Measurements from ENCODE around the gene ABHD16A. TPM values are rescaled to one million over a fixed set of nuclear protein-coding genes. Genes with fewer than 3 reads are reported as not detected.

The ABHD16A gene
- total RNA-seq, 1 donor from 2014 or later, result 41.6 TPM

DNA sequence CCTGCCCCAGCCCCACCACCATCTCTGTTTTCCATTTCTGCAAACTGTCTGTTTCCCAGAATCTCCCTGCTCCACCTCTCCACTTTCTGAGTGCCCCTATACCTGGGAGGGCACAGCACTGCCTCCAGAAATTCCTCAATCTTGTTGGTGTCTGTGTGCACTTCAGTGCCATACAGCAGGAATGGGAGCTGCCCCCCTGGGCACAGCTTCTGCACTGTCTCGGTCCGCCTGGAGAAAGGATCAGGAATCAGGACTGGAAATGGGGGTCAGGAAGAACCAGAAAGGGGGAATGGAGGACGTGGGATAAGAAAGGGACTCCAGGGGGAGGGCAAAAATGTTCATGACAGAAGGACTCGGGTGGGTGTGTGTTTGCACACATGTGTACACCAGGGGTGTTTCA is 30.6 kb upstream of the ABHD16A start:
- no peak for DNase-seq (ENCODE audit: low spot score in 2 of 2)
- FAIRE-seq, result no peak

DNA sequence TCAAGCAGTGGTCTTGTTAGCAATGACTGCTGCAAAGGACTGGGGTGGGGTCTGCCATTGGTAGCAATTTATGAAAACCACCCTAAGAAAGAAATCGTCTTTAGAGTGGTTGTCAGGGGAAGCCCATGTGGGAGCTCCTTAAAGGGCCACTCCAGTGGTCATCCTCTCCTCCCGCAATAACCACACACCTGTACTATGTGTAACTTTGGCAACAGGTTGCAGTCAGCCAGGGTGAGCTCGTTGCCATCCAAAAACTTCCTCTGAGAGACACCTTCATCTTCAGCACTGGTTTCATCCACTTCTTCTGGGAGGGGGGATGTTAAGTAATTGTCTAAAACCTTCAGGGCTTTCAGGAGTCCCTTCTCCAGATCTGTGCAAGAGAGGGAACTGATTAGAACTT is 28.9 kb upstream of the ABHD16A start:
- FAIRE-seq, result no peak
- no peak for DNase-seq (ENCODE audit: low spot score in 2 of 2)

DNA sequence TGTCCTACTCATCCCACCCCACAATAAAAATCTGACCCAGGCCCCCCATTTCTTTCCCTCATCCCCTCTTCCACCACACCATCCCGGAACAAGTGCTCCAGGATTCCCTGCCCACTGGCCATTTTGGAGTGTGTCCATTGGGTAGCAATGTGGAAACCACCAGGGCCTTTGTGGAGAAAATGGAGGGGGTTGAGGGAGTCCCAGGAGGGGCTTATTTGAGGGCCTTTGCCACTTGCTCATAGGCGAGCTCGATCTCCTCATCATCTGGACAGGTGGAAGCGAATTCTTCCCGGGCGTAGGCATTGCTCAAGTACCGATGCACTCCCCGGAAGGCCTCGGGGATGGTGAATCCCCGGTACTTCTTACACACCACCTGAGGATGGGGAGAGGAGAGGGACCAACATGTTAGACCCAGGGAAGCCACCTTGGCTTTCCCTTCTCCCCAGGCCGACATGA is 27.5 kb upstream of the ABHD16A start:
- DNase-seq (ENCODE audit: low spot score in 2 of 2) (no peak), FAIRE-seq (no peak)

DNA sequence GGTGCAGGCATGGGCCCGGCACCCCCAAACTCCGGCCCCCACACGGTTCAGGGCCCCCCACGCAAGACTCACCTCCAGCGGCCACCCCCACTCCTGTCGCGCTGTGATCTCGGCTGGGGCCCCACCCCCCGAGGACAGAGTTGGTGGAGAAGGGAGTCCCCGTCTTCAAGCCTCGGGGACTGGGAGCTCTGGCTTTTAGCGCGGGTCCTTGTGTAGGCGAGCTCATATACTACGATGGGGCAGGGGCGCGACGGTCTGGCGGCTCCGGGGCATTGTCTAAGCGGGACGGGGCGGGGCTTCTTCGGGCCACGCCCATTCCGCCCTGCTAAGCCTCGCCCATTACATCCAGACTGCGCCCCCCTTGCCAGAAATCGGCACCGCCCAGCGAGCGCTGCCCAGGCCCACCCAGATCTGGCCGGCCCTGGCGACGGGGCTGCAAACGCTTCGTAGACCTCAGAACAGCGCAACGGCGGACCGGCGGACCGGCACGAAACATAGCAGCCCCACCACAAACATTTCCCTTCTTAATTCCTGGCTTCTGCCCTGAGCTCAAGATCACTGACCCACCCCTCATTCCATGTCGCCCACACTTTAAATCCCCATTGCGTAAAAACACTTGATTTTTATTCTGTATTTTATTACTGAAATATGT is 27.0 kb upstream of the ABHD16A start:
- FAIRE-seq, result no peak
- DNase-seq (ENCODE audit: low spot score in 2 of 2), result peak; percentile 71 to 87

DNA sequence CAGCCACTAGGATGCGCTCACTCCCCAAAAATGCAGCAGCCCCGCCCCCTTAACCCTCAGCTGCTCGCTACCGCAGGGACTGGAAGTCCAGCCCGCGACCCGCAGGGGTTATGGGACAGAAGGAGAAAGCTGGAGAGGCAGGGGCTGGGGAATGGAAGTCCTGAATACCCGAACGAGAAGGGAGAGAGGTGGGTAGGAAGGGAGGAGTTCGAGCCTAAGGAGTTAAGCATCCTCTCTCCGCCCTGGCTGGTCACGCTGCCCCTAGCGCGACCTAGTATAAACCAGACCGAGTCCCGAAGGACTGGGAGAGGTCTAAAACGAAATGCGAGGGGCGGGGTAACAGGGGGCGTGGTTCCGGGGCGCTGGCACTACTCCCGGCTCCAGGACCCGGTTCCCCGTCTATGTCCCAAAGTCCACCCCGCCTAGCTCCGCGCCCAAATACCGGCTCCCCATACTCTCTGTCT is 26.4 kb upstream of the ABHD16A start:
- DNase-seq (ENCODE audit: low spot score in 2 of 2) (peak; percentile 74 to 86), FAIRE-seq (no peak)

DNA sequence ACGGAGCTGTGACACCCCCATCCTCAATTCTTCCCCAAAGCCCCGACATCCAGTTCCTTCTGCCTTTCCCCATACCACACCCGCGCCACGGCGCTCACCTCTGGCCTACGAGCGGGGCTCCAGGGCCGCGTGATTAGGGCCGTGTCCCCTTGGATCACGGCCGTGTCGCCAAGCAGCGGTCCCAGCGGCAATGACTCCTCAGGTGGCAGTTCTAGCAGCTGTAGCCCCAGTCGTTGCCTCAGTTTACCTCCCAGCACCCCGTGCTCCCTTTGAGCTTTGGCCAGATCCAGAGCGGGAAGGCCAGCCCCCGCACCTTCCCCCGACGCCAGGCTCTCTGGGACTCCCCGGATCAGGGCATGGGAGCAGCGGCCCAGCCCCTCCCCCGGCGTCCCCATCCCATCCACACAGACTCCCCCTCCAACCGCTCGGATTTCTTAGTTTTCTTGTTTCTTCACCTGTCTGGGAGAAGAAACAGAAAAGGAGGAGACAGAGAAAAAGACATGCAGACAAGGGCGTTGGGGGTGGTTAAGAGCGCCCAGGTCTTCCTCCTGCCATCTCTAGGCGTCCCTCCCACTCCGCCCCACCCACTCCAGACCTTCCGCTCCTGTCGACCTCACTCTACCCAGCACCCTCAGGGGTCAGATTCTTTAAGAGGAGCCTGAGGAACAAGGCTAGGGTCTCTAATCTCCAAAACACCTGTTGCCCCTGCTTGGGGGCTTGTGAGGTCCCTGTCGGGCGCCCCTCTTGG is 25.8 kb upstream of the ABHD16A start, which contains the start of gene DDAH2:
TSS of gene DDAH2 (minus strand) at position 533 of the 748 bp plus-strand sequence. CDS start at position 395, 138 bp downstream.
- DNase-seq (ENCODE audit: low spot score in 2 of 2), result no peak
- no peak for FAIRE-seq

DNA sequence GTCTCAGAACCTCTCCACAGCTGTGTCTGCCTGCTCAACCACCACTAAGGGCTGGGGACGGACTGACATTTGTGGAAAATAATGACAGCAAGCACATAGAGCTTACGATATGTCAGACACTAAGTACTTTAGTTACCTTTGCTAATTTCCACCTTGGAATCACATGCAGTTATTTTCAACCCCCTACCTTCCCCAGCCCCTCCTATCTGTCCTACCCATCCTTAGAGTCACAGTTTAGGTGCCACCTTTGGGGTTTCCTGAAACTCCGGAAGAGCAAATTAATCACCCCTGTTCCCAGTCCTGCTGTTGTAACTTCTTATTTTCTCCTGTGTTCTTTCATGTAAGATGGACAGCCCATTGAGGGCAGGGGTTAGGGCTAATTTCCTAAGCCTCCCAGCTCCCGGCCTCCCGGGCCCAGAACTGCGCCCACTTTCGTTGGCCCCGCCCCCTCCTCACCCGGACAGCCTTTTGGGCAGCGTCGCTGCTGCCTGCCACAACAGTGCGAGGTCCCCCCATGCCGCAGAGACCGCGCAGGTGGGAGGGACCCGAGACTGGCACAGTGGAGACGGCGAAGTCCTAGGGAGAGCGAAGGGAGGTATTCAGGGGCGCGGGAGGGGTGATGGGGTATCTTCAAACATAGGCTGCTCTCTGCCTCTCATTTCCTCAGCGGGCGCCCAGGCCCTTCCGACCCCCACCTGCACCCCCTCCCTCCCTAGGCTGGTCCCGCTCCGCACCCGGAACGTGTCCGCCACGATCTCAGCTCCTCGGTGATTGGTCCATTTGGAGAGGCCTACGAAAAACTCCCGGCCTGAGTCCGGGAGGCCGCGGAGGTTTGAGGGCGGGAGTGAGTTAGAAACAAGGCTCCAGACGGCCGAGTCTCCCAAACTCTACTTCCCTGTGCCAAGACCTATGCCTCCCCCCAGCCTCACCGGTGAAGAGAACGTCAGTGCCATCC is 24.9 kb upstream of the ABHD16A start:
- no peak for DNase-seq (ENCODE audit: low spot score in 2 of 2)
- FAIRE-seq, result no peak

DNA sequence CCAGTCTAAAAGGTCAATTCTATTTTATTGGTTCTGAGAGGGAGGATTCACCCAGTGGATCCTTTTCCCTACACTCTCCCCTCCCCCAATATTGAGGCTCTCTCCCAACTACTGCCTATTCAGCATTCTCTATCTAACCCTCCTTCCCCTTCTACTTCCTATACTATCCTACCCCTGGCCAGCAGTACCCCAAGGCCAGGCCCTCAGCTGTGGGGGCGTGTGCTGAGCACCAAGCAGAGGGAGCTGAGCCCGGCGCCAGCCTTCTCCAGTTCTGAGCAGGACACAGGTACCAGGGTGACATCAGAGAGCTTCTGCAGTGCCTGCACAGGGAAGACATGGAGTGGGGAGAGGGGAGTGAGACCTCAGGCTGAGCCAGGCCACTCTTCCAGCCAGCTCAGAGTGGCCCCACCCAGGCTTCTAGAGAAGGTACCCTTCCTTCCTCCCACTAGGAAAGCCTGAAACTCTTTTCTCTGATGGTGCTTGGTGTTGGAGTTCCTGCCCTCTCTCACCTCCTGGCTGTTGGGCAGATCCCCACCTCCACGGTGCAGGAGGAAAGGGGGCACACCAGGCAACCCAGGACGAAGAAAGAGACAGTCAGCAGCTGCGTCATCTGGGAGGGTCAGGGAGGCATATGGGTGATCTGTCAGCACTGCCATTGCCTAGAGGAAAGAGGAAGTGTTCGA is 24.1 kb upstream of the ABHD16A start:
- no peak for DNase-seq (ENCODE audit: low spot score in 2 of 2)
- no peak for FAIRE-seq

DNA sequence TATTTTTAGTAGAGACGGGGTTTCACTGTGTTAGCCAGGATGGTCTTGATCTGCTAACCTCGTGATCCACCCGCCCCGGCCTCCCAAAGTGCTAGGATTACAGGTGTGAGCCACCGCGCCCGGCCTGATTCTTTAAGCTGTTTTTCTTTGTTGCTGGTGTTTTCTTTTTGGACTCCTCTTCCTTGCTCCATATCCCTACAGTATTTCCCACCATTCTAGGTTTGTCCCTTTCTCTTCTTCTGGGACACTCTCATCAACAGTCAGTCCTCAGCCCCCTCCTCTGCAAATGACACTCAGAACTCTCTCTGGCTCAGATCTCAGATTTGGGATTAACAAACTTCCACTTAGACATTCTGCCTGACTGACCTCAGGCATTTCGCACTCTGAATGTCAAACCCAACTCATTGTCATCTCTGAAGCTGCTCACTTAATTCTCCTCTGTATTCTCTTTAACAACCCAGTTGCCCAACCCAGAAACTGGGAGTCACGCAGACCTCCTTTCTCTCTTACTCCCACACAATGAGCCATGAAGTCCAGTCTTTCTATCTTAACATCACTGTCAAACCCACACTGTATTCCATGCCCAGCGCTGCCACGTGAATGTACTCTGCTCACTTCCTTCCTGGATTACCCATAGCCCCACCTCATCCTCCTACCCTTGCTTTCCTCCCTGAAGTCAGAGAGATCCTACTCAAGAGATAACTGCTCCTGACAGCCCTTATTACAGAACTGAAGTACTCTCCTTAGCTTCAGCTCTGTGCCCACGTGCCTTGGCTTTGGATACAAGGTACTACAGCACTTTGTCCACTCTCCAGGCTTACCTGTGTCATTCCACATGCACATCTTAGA is 22.6 kb upstream of the ABHD16A start:
- FAIRE-seq (no peak), DNase-seq (ENCODE audit: low spot score in 2 of 2) (no peak)

DNA sequence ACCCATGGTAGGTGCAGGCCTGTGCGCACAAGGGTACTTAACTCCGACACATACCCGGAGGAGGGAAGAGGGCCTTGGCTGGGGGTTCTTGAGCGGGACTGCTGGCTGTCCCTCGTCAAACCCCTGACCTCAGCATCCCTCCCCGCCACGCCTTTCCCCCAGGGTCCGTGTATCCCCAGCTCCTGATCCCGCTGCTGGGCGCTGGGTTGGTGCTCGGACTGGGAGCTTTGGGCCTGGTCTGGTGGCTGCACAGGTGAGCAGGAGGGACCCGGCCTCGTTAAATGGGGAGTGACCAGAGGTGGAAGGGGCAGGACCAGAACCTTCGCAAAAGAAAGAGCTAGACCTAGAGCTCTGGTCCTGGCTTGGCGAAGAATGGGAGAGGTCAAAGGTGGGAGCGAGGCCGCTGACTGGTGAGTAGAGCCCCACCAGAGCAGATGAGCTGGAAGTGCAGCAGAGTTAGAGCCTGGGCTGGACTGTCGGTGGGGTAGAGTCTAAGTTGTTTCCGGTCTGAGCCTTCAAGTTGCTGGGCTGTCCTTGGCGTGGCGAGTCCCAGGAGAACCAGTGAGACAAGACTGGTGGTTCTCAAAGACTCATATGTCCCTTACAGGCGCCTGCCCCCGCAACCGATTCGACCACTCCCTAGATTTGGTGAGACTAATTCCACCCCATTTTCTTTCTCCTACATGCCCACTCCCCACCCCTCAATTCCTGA is 21.0 kb upstream of the ABHD16A start:
- no peak for DNase-seq (ENCODE audit: low spot score in 2 of 2)
- no peak for FAIRE-seq

DNA sequence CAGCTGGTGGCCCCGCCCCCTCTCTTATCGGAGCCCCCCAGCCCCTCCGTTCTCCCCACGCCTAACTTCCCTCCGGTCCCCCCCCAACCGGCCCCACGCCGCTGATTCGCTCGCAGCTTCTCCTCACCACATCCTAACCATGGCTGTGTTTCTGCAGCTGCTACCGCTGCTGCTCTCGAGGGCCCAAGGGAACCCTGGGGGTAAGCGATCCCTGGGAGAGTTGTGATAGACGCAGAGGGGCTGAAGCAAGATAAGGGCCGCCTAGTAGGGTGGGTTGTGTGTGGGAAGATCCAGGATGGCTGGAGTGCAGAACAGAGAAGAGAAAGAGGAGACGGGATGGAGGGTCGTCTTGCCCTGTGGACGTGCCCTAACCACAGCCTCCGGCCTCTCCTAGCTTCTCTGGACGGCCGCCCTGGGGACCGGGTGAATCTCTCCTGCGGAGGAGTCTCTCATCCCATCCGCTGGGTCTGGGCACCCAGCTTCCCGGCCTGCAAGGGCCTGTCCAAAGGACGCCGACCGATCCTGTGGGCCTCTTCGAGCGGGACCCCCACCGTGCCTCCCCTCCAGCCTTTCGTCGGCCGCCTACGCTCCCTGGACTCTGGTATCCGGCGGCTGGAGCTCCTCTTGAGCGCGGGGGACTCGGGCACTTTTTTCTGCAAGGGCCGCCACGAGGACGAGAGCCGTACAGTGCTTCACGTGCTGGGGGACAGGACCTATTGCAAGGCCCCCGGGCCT is 20.3 kb upstream of the ABHD16A start, which contains the start of gene MPIG6B:
TSS of gene MPIG6B (plus strand) at position 129 of the 735 bp plus-strand sequence. CDS start at position 140, 11 bp downstream.
- FAIRE-seq, result no peak
- no peak for DNase-seq (ENCODE audit: low spot score in 2 of 2)

DNA sequence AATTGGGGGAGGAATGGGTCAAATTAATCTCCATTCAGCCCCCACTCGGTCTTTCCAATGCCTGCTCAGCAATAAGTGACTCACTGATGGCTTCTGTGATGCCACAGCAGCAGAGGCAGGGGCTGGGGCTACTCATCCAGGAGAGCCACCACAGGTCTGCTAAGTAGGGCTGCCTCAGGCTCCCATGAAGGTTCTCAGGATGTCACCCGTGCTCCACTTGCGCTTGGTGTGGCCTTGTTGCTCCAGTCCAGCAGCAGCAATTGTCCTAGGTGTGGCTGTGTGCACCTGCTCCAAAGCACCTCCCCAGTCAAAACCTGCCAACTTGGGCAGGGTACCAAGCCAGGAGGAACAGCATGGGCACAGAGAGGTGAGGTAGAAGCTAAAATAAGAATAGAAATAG is 19.0 kb upstream of the ABHD16A start:
- FAIRE-seq (no peak), DNase-seq (ENCODE audit: low spot score in 2 of 2) (no peak)

DNA sequence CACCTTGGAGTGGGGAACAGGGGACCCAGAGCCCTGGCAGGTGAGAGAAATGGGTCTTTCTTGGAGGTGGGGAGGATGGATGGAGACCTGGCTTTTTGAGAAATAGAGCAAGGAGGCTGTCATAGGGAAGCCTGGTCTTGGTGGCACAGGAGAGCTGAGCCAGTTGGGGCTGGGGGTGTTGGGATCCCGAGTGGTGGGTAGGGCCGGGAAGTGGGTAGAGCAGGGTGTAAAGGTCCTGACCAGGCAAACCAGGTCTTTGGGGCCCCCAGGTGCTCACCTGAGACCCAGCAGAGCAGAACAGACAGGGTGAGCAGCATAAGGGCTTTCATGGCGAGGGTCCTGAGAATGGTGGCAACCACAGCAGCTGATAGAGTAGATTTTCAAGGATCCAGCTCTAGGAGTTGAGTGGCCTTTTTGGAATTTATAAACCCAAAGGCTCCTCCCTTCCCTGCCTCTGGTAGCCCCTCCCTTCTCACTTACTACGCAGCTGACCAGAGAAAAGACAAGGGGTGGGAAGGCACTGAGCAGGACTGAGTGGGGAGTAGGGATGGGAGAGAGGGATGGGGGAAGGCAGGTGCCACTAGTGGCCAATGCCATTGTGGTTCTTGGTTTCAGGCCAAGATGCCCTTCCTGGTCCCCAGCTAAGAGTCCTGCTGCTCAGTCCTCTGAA is 18.4 kb upstream of the ABHD16A start, which contains the start of gene LY6G6C:
TSS of gene LY6G6C (minus strand) at position 396 of the 670 bp plus-strand sequence. CDS start at position 329, 67 bp downstream.
- no peak for FAIRE-seq
- no peak for DNase-seq (ENCODE audit: low spot score in 2 of 2)

DNA sequence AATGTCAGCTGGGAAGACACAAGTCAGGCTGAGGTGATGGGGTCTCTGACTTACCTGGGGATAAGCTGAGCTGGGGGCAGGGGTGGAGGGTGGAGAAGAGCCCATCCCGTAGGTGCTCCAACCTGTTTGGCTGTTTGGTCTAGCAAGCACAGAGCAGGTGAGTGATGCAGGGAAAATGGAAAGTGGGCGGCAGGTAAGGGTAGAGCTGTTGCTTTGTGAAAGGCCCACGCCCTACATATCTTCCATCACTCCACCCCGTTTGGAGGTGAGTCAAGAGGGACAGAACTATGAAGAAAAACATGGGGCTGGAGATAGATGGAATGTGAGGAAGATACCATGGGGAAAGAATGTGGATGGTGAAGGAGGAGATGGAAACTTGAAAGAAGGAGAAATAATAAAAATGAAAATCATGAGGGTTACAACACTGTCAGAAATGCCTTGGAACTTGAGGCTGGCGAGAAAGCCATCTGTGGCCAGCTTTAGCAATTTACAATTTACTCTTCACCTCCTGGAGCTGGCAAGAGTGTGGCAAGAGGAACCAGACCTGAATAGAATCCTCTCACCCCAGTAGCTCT is 17.2 kb upstream of the ABHD16A start:
- FAIRE-seq (no peak), DNase-seq (ENCODE audit: low spot score in 2 of 2) (no peak)

DNA sequence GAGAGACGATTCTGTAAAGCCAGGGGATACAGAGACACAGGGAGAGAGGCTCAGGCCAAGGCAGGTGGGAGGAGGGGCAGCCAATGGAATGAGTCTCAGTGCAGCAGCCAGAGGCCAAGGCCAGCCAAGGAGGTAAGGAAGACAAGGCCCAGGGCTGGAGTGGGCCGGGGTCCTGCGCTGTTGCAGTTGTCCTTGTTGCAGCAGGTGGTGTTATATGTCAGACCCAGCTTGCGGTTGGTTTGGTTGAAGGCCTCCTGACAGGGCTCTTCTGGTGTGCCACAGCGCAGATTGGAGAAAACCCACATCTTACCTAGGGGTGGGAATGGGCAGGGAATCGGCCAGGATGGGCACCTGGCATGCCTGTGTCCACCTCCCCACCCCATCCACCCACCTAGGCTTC is 15.9 kb upstream of the ABHD16A start:
- DNase-seq (ENCODE audit: low spot score in 2 of 2) (no peak), FAIRE-seq (no peak)

DNA sequence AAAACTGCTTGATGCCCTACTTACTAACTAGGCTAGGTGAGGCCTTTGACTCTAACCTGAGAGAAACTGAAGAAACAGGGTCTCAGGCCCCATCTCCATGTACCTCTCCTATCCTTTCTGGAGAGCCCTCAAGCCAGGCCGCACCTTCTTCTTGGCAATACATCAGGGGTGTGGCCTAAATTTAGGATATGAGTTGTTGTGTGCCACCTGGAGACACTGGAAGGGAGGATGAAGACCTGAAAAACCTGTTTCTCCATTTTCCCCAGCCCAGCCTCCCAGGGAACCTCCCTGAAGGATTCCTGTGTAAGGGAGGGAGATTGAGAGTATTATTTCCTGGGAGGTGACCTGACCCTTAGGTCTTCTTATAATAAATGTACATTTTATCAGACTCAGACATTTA is 15.1 kb upstream of the ABHD16A start:
- FAIRE-seq (no peak), DNase-seq (ENCODE audit: low spot score in 2 of 2) (no peak)

Data from frontal cortex (tissue), 4 donors.